NCI-H146 (cell line): ENCODE data around the gene GPHN.

Experiments used
- DNase-seq: peaks from one replicate; lab custom pipeline; 2025; lab: John Stamatoyannopoulos, UW

GPHN gene

GRCh38 chr14:66507722-66508546, at the start of gene GPHN:
Gene GPHN (plus strand): TSS chr14:66508147.
- DNase-seq: peak; percentile 75

GRCh38 chr14:66459603-66460002, 48.3 kb upstream of the GPHN start:
- DNase-seq: no peak

- DNase-seq: no peak
Observed at GRCh38 chr14:66464261-66464660, 43.7 kb upstream of the GPHN start.

- no peak for DNase-seq
Observed at GRCh38 chr14:66468778-66469367, 39.1 kb upstream of the GPHN start.

GRCh38 chr14:66471584-66471983, 36.4 kb upstream of the GPHN start:
- DNase-seq: no peak

GRCh38 chr14:66472251-66472650, 35.7 kb upstream of the GPHN start:
- no peak for DNase-seq

- no peak for DNase-seq
Observed at GRCh38 chr14:66473223-66473622, 34.7 kb upstream of the GPHN start.

GRCh38 chr14:66476964-66477363, 31.0 kb upstream of the GPHN start:
- no peak for DNase-seq

GRCh38 chr14:66477567-66477966, 30.4 kb upstream of the GPHN start:
- no peak for DNase-seq

GRCh38 chr14:66482873-66483272, 25.1 kb upstream of the GPHN start:
- DNase-seq: no peak

GRCh38 chr14:66483322-66483721, 24.6 kb upstream of the GPHN start:
- no peak for DNase-seq

- DNase-seq: no peak
Observed at GRCh38 chr14:66485029-66485428, 22.9 kb upstream of the GPHN start.

GRCh38 chr14:66485910-66486421, 22.0 kb upstream of the GPHN start, which contains the start of gene CCDC196:
Gene CCDC196 (plus strand): TSS chr14:66486371. CDS start chr14:66486503, 132 bp downstream.
- DNase-seq: no peak

- no peak for DNase-seq
Observed at GRCh38 chr14:66487164-66487563, 20.8 kb upstream of the GPHN start.

- DNase-seq: no peak
Observed at GRCh38 chr14:66490143-66491111, 17.5 kb upstream of the GPHN start.

GRCh38 chr14:66493750-66494149, 14.2 kb upstream of the GPHN start:
- no peak for DNase-seq

- DNase-seq: peak; percentile 13
Observed at GRCh38 chr14:66495218-66496098, 12.5 kb upstream of the GPHN start.

- DNase-seq: no peak
Observed at GRCh38 chr14:66496188-66496807, 11.6 kb upstream of the GPHN start.

GRCh38 chr14:66496911-66497310, 11.0 kb upstream of the GPHN start:
- DNase-seq: no peak

- no peak for DNase-seq
Observed at GRCh38 chr14:66498311-66498710, 9.6 kb upstream of the GPHN start.

GRCh38 chr14:66501592-66501991, 6.4 kb upstream of the GPHN start:
- no peak for DNase-seq
